Stimulated activated CD4-positive, alpha-beta T cell treated with anti-CD3 and anti-CD28 coated beads, Interleukin-1b, Interleukin-23, amount 100 ng/mL, for 4 hours (primary cell): ENCODE data around the gene TULP3.

ENCODE experiments used
- DNase-seq, 2 donors: peaks; one replicate each; pipeline ENCODE4 v3.0.0-alpha.2; 2020; ENCODE audit warnings: low read depth in 2 of 2

TULP3 gene

GRCh38 chr12:2925322-2925995 is 34.8 kb downstream of the TULP3 start:
- DNase-seq = no peak

- DNase-seq = no peak
These were observed 40.2 kb downstream of the TULP3 start for GRCh38 chr12:2930865-2931264.

GRCh38 chr12:2933586-2933985 is 42.9 kb downstream of the TULP3 start:
- DNase-seq = no peak

- no peak for DNase-seq
These were observed 43.7 kb downstream of the TULP3 start for GRCh38 chr12:2934371-2934770.

GRCh38 chr12:2936301-2936700 is 45.6 kb downstream of the TULP3 start:
- no peak for DNase-seq

- DNase-seq = no peak
These were observed 46.8 kb downstream of the TULP3 start for GRCh38 chr12:2937500-2937899.

- DNase-seq = no peak
These were observed 48.5 kb downstream of the TULP3 start for GRCh38 chr12:2939191-2939590.

GRCh38 chr12:2940564-2940963 is 49.9 kb downstream of the TULP3 start:
- no peak for DNase-seq

GRCh38 chr12:2941524-2941923 is 50.8 kb downstream of the TULP3 start:
- DNase-seq = no peak

GRCh38 chr12:2944401-2945047 is 53.8 kb downstream of the TULP3 start:
- peak; percentile 26 to 39 for DNase-seq

- no peak for DNase-seq
These were observed 58.7 kb downstream of the TULP3 start for GRCh38 chr12:2949411-2949810.

- no peak for DNase-seq
These were observed 65.2 kb downstream of the TULP3 start for GRCh38 chr12:2955888-2956287.

- no peak for DNase-seq
These were observed 67.2 kb downstream of the TULP3 start for GRCh38 chr12:2957816-2958431.

GRCh38 chr12:2958432-2959191 is 67.9 kb downstream of the TULP3 start:
- no peak for DNase-seq

- DNase-seq = no peak
These were observed 68.5 kb downstream of the TULP3 start, which contains the start of gene TEAD4 for GRCh38 chr12:2959192-2959504. Gene TEAD4, plus strand, starts transcription at chr12:2959397.

- DNase-seq = no peak
These were observed 69.1 kb downstream of the TULP3 start for GRCh38 chr12:2959505-2960389.

- no peak for DNase-seq
These were observed 69.8 kb downstream of the TULP3 start for GRCh38 chr12:2960390-2960956.

GRCh38 chr12:2960996-2961616 is 70.4 kb downstream of the TULP3 start:
- no peak for DNase-seq

- DNase-seq = no peak
These were observed 71.0 kb downstream of the TULP3 start for GRCh38 chr12:2961705-2962104.

GRCh38 chr12:2963154-2963759 is 72.6 kb downstream of the TULP3 start:
- no peak for DNase-seq
